ENCODE data around the gene METTL16. TPM values are rescaled to one million over a fixed set of nuclear protein-coding genes. Genes with fewer than 3 reads are reported as not detected.

The METTL16 gene
- total and polyA plus RNA-seq, 9 of the 15 experiments (the other 6 are each of a cell fraction or from before 2014, with no cell fraction given) = 12.1 to 30.5 (median 19.8) TPM

DNA sequence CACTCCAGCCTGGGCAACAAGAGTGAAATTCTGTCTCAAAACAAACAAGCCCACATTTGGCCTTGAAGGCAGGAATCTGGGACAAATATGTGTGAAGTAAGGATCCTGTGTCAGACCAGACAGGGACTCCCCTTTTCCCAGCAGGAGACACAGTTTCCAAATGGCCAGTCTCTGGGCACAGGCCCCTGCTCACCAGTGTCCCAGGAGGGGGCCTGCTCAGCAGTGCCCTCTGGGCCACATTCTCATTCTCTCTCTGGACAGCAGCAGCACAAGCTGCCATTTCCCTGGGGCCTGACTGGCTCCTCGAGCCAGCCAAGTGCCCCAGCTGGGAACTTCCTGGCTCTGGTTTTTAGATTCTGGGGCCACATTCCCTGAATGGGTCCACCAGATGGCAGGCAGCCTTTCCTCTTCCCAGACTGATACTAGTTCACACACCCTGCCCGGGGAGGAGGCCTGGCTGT lies 99.1 kb downstream of the METTL16 start:
- in situ Hi-C loops (cut with MboI) (loop anchor here (5.0 kb wide), 1 partner anchor 35 kb away; no protein-coding TSS in a partner anchor), intact Hi-C loops (cut with micrococcal nuclease) (no loop called here)
- Histone ChIP-seq H4K20me1 (replicated peaks; ENCODE audit: control insufficient read depth, insufficient read depth, low read length) (no peaks in the 10 kb centered on the region), H3K36me3 (ENCODE audit: control insufficient read depth, insufficient read depth, low read length) (peaks cover 29% of the 10 kb centered on the region; the same call in 2 of the 3 replicates), H3K27ac (ENCODE audit: extremely low read depth, low read depth, low read length) (no peak overlapping the region), H3K4me3 (no peak overlapping the region), H3K9ac (ENCODE audit: insufficient read depth in 1 of 2, low read depth in 2 of 2, low read length in 2 of 2) (no peak overlapping the region; a peak in 1 of 4 replicates), H3K79me2 (ENCODE audit: control insufficient read depth, insufficient read depth, low read length) (no peaks in the 10 kb centered on the region), H3K9me3 (replicated peaks; ENCODE audit: control insufficient read depth, insufficient read depth, low read depth, low read length) (no peaks in the 10 kb centered on the region), H2AFZ (ENCODE audit: low read depth, low read length) (no peak overlapping the region), H3K4me1 (replicated peaks in 1 of 2; ENCODE audit: control insufficient read depth in 2 of 2, insufficient read depth in 2 of 2, low read length in 2 of 2) (peaks cover under 1 to 1% of the 10 kb centered on the region in 2 experiments; a peak in 3 of 5 replicates), H3K4me2 (ENCODE audit: insufficient read depth, low read length) (no peak overlapping the region), H3K27me3 (ENCODE audit: control insufficient read depth in 2 of 2, insufficient read depth in 2 of 2, low read length in 2 of 2) (no peaks in the 10 kb centered on the region), H3K9me1 (ENCODE audit: control insufficient read depth, insufficient read depth, low read length) (no peaks in the 10 kb centered on the region)
- no TSS peak for BruUV-seq (replicated peaks)
- FAIRE-seq = no peak
- 100% methylated on average over 1 of the region's 2 CpGs for WGBS (ENCODE audit: insufficient coverage, low coverage, missing lambda C conversion rate)
- CTCF ChIA-PET (ENCODE audit: low intra/inter-chr PET ratio) = interaction anchor here (6.0 kb wide), 1 partner anchor 30 kb away, joined by 78 read pairs; no protein-coding TSS in a partner anchor
- POLR2A ChIA-PET = interaction anchor here (0.6 to 0.9 kb wide), 2 partner anchors 9 to 11 kb away, joined by 3 to 9 read pairs; no protein-coding TSS in a partner anchor
- no peak for TF ChIP-seq ZBED1 (IDR thresholded peaks at IDR 0.05)
- TF ChIP-seq BACH1 (tag; IDR thresholded peaks at IDR 0.05) = no peak
- TF ChIP-seq MCM3 (IDR thresholded peaks at IDR 0.05) = no peak
- TF ChIP-seq GATAD2B (IDR thresholded peaks at IDR 0.05; ENCODE audit: borderline replicate concordance) = no peak
- no peak for TF ChIP-seq PTRF (tag; IDR thresholded peaks at IDR 0.05)
- no peak for TF ChIP-seq NFRKB (IDR thresholded peaks at IDR 0.05; ENCODE audit: low read depth)
- TF ChIP-seq RB1 (IDR thresholded peaks at IDR 0.05; ENCODE audit: low read depth) = no peak
- no peak for TF ChIP-seq FOXA3 (CRISPR knock-in tag; conservative IDR thresholded peaks at IDR 0.05 in 1 of 2, IDR thresholded peaks at IDR 0.05 in 1 of 2)
- TF ChIP-seq ZNF79 (CRISPR knock-in tag; IDR thresholded peaks at IDR 0.05; ENCODE audit: low read depth) = no peak
- DNase-seq (ENCODE audit: extremely low read depth in 1 of 4, low spot score in 3 of 4) = no peak
- ATAC-seq = no peak

Data from K562 (cell line).